Bronchial epithelial cell (primary cell): ENCODE results near the gene ABCB8. TPM values are rescaled to one million over a fixed set of nuclear protein-coding genes. Genes with fewer than 3 reads are reported as not detected.

Experiments
- DNase-seq: peaks from one replicate; pipeline ENCODE4 v3.0.0-alpha.2; 2010; ENCODE audit warnings: low read depth
- FAIRE-seq: peaks from 2 replicates; lab custom pipeline; 2011; peaks lifted over from hg19 to GRCh38; lab: Jason Lieb, UNC
- H3K27me3 ChIP-seq: 2 replicates; pipeline ENCODE4 v1.5.1; 2011; ENCODE audit warnings: low read length; ENCODE audit not compliant: control insufficient read depth, insufficient read depth
- H3K36me3 ChIP-seq: 2 replicates; pipeline ENCODE4 v1.5.1; 2011; ENCODE audit warnings: low read length; ENCODE audit not compliant: control insufficient read depth, insufficient read depth
- H3K4me3 ChIP-seq: 2 replicates; pipeline ENCODE4 v1.5.1; 2011; ENCODE audit warnings: mild to moderate bottlenecking, low read depth, low read length, control low read depth
- CTCF ChIP-seq: IDR thresholded peaks from 2 replicates; pipeline ENCODE4 v1.5.1; 2011; ENCODE audit warnings: mild to moderate bottlenecking, moderate library complexity, low read length, control low read depth, inconsistent platforms; ENCODE audit not compliant: insufficient read depth, severe bottlenecking
- total RNA-seq: library from RNA; depleted of rRNA; stranded (reverse); fragments of >200 nt; gene quantifications from 2 replicates; pipeline ENCODE4 v1.2.1, GENCODE V29; 2014

The ABCB8 gene
- total RNA-seq, 1 donor from 2014 or later, result 20.5 TPM

GRCh38 chr7:151064454-151064853 lies 36.2 kb downstream of the ABCB8 start:
- DNase-seq (no peak), FAIRE-seq (no peak)
- TF ChIP-seq CTCF, result no peak
- peaks cover 25% of the 10 kb centered on the region for H3K36me3 ChIP-seq
- no peak overlapping the region for H3K4me3 ChIP-seq
- no peaks in the 10 kb centered on the region for H3K27me3 ChIP-seq

DNA sequence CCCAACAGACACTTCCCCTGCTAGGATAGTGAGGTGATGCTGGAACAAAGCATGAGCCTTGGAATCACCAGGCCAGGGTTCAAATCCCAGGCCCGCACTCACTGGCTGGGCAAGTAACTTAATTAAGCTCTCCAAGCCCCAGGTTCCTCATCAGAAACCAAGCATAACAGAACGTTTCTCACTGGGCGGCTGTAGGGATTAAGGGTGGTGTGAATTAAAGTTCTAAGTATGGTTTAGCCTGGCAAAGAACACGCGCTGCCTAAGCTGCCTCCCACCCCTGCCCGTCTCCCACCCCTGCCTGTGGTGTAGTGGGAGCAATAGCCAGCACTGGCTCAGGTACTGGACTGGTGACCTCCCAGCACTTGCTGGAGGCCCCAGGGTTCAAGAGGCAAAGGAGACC lies 36.7 kb downstream of the ABCB8 start:
- peaks cover 30% of the 10 kb centered on the region for H3K36me3 ChIP-seq
- DNase-seq, result no peak
- no peak for FAIRE-seq
- no peak overlapping the region for H3K4me3 ChIP-seq
- TF ChIP-seq CTCF, result no peak
- no peaks in the 10 kb centered on the region for H3K27me3 ChIP-seq

- TF ChIP-seq CTCF, result no peak
- no peak for DNase-seq
- Histone ChIP-seq H3K27me3 (no peaks in the 10 kb centered on the region), H3K36me3 (peaks cover 34% of the 10 kb centered on the region), H3K4me3 (no peak overlapping the region)
- no peak for FAIRE-seq
Measured at GRCh38 chr7:151065516-151065915, 37.3 kb downstream of the ABCB8 start.

DNA sequence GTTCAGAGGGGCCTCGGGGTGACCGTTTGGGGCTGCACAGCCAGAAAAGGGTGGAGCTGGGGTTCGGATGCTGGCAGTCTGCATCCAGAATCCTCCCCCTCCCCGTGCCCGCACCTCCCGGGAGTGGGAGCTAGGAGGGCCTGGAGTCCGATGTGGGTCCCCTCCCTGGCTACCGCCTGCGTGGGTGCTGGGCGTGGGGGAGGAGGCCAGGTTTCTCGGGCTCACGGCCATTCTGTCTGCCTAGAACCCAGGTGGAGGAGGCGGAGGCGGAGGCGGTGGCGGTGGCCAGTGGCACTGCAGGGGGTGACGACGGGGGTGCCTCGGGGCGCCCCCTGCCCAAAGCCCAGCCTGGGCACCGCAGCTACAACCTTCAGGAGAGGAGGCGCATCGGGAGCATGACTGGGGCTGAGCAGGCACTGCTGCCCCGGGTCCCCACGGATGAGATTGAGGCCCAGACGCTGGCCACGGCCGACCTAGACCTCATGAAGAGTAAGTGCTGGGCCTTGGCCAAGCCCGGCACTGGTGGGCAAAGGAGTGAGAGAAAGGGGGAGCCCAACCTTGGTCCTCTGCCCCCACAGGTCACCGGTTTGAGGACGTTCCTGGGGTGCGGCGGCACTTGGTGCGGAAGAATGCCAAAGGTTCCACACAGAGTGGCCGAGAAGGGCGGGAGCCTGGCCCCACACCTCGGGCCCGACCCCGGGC lies 38.2 kb downstream of the ABCB8 start:
- no peak for DNase-seq
- Histone ChIP-seq H3K27me3 (no peaks in the 10 kb centered on the region), H3K36me3 (peaks cover 39% of the 10 kb centered on the region), H3K4me3 (no peak overlapping the region)
- FAIRE-seq, result no peak
- no peak for TF ChIP-seq CTCF

- DNase-seq, result no peak
- FAIRE-seq, result no peak
- Histone ChIP-seq H3K36me3 (peaks cover 39% of the 10 kb centered on the region), H3K4me3 (no peak overlapping the region), H3K27me3 (no peaks in the 10 kb centered on the region)
- TF ChIP-seq CTCF, result no peak
Measured at GRCh38 chr7:151068069-151068773, 40.0 kb downstream of the ABCB8 start.
